A549 (cell line): ENCODE results near the gene RAB23. TPM values are rescaled to one million over a fixed set of nuclear protein-coding genes. Genes with fewer than 3 reads are reported as not detected.

Experiments used
- ATAC-seq, 2 experiments: fragments of 200-7000 bp in 1 of 2; fragments of >200 bp in 1 of 2; cut with Nextera tagmentation in 1 of 2; cut with Tn5 transposase in 1 of 2; 3 replicates each; pipeline versions ENCODE4 v1.8.0 to v1.9.1; 2018 to 2020; ENCODE audit warnings: mild to moderate bottlenecking in 1 of 2, moderate library complexity in 1 of 2
- CTCF ChIA-PET: fragments of 300-600 bp; sonication (Branson Sonifier 250); formaldehyde crosslinking; extraction: SDS; loops from one replicate; lab custom pipeline; 2021; ENCODE audit warnings: antibody characterized with exemption, inconsistent platforms; lab: Yijun Ruan, JAX
- POLR2A ChIA-PET: fragments of 350-600 bp; formaldehyde crosslinking; extraction: SDS; loops from one replicate; lab custom pipeline; 2021; ENCODE audit warnings: antibody characterized with exemption, inconsistent platforms; lab: Yijun Ruan, JAX
- DNase-seq, 2 experiments: peaks; one replicate each; pipeline versions ENCODE4 v3.0.0 to v3.0.0-alpha.2; 2011 to 2016; ENCODE audit warnings: low read depth in 1 of 2, low spot score in 1 of 2
- FAIRE-seq: peaks from 2 replicates; lab custom pipeline; 2011; peaks lifted over from hg19 to GRCh38; lab: Jason Lieb, UNC
- H3K27ac ChIP-seq, 2 experiments: fragments of >200 bp; sonication (Bioruptor Twin); formaldehyde crosslinking; 3 replicates each; pipeline ENCODE4 v1.5.1; 2016 to 2017
- H3K4me1 ChIP-seq: fragments of >200 bp; sonication (Bioruptor Twin); formaldehyde crosslinking; 3 replicates; pipeline ENCODE4 v1.6.1; 2016
- H3K4me2 ChIP-seq: fragments of >200 bp; sonication (Bioruptor Twin); formaldehyde crosslinking; 3 replicates; pipeline ENCODE4 v1.6.1; 2016
- H3K4me3 ChIP-seq: fragments of >200 bp; sonication (Bioruptor Twin); formaldehyde crosslinking; 3 replicates; pipeline ENCODE4 v1.5.1; 2016
- H3K9me3 ChIP-seq: fragments of >200 bp; sonication (Bioruptor Twin); formaldehyde crosslinking; 3 replicates; pipeline ENCODE4 v1.6.1; 2016
- CEBPB ChIP-seq, 2 experiments: fragments of >200 bp in 1 of 2; sonication (Bioruptor Twin) in 1 of 2; formaldehyde crosslinking in 1 of 2; IDR thresholded peaks; 2 replicates each; pipeline ENCODE4 v1.6.1; 2012 to 2016
- CHD2 ChIP-seq: fragments of 150-350 bp; IDR thresholded peaks from 2 replicates; pipeline ENCODE4 v1.6.1; 2014; ENCODE audit warnings: low read length; ENCODE audit not compliant: partially characterized antibody
- FOSL2 ChIP-seq, 2 experiments: fragments of 450-650 bp in 1 of 2; fragments of >200 bp in 1 of 2; sonication (Bioruptor Twin) in 1 of 2; formaldehyde crosslinking; IDR thresholded peaks; 2 replicates each; pipeline versions ENCODE4 v1.5.0 to v1.6.1; 2016 to 2020; ENCODE audit warnings: mild to moderate bottlenecking in 1 of 2, moderate library complexity in 1 of 2
- FOXS1 ChIP-seq: fragments of 250-450 bp; sonication (Bioruptor Pico); IDR thresholded peaks from 2 replicates; pipeline ENCODE4 v1.5.0; 2020; ENCODE audit warnings: mild to moderate bottlenecking, moderate library complexity
- GATA3 ChIP-seq: IDR thresholded peaks from 2 replicates; pipeline ENCODE4 v1.6.1; 2012; ENCODE audit warnings: borderline replicate concordance
- HOXB13 ChIP-seq: fragments of 250-450 bp; sonication (Bioruptor Pico); IDR thresholded peaks from 2 replicates; pipeline ENCODE4 v1.5.0; 2020; ENCODE audit warnings: low read depth, mild to moderate bottlenecking, moderate library complexity
- JUN ChIP-seq, 2 experiments: fragments of >200 bp; sonication (Bioruptor Twin); formaldehyde crosslinking; IDR thresholded peaks; 2 replicates in 1 of 2; 3 replicates in 1 of 2; pipeline ENCODE4 v1.6.1; 2016 to 2017
- JUNB ChIP-seq: fragments of >200 bp; sonication (Bioruptor Twin); formaldehyde crosslinking; IDR thresholded peaks from 2 replicates; pipeline ENCODE4 v1.6.1; 2016
- MYC ChIP-seq: IDR thresholded peaks from 2 replicates; pipeline ENCODE4 v1.6.1; 2012; ENCODE audit warnings: mild to moderate bottlenecking, inconsistent platforms, low read length, improper control_type of control experiment, borderline replicate concordance
- NFE2L2 ChIP-seq: fragments of 150-350 bp; conservative IDR thresholded peaks from 2 replicates; pipeline ENCODE4 v1.6.1; 2014; ENCODE audit warnings: low read length
- POLR2AphosphoS2 ChIP-seq: conservative IDR thresholded peaks from 2 replicates; pipeline ENCODE4 v1.6.1; 2012; ENCODE audit warnings: low read length, improper control_type of control experiment, inconsistent platforms
- RCOR1 ChIP-seq: fragments of 150-350 bp; IDR thresholded peaks from 2 replicates; pipeline ENCODE4 v1.6.1; 2014; ENCODE audit warnings: antibody characterized with exemption, low read length, low read depth
- RFX5 ChIP-seq: fragments of 450-650 bp; IDR thresholded peaks from 2 replicates; pipeline ENCODE4 v1.7.1; 2014; ENCODE audit warnings: antibody characterized with exemption, mild to moderate bottlenecking, moderate library complexity
- SMC3 ChIP-seq: fragments of >200 bp; sonication (Bioruptor Twin); formaldehyde crosslinking; IDR thresholded peaks from 3 replicates; pipeline ENCODE4 v1.6.1; 2018; ENCODE audit warnings: inconsistent platforms
- TFCP2L1 ChIP-seq: fragments of 250-450 bp; sonication (Bioruptor Pico); IDR thresholded peaks from 2 replicates; pipeline ENCODE4 v1.5.0; 2021; ENCODE audit warnings: mild to moderate bottlenecking
- TP53 ChIP-seq: fragments of 250-450 bp; sonication (Bioruptor Pico); IDR thresholded peaks from 2 replicates; pipeline ENCODE4 v1.5.0; 2021; ENCODE audit warnings: mild to moderate bottlenecking, moderate library complexity
- ZNF302 ChIP-seq: fragments of 250-450 bp; sonication (Bioruptor Pico); IDR thresholded peaks from 2 replicates; pipeline ENCODE4 v1.9.0; 2021; ENCODE audit warnings: inconsistent platforms, mild to moderate bottlenecking, moderate library complexity
- ZSCAN20 ChIP-seq: fragments of 250-450 bp; sonication (Bioruptor Pico); IDR thresholded peaks from 2 replicates; pipeline ENCODE4 v1.8.0; 2022; ENCODE audit warnings: mild to moderate bottlenecking, moderate library complexity
- WGBS: methylation state at CpG from one replicate; pipeline ENCODE4 v1.1.6; 2017; ENCODE audit errors: missing lambda C conversion rate; 5-methylcytosine and 5-hydroxymethylcytosine counted together
- polyA plus RNA-seq, 4 experiments: library from polyadenylated mRNA; depleted of rRNA in 3 of 4; stranded (reverse); fragments of >200 nt; fragmentation: RNase III in 1 of 4; extraction: RNeasy Plus Mini Kit Qiagen cat#74134 plus additional on column Dnase treatment in 1 of 4; gene quantifications; 2 replicates in 3 of 4; 3 replicates in 1 of 4; pipeline ENCODE4 v1.2.3, GENCODE V29; 2011 to 2017
- TF ChIP-seq, protein P1 (sequence below): IDR thresholded peaks from 2 replicates; pipeline ENCODE4 v1.6.1; 2012; ENCODE audit warnings: low read depth, borderline replicate concordance
- TF ChIP-seq, protein P2 (sequence below): fragments of 450-650 bp; IDR thresholded peaks from 2 replicates; pipeline ENCODE4 v1.6.1; 2014; ENCODE audit warnings: antibody characterized with exemption
- TF ChIP-seq, protein P3 (sequence below): IDR thresholded peaks from 2 replicates; pipeline ENCODE4 v1.6.1; 2012
- TF ChIP-seq, protein P4 (sequence below): fragments of 250-450 bp; sonication (Bioruptor Pico); IDR thresholded peaks from 2 replicates; pipeline ENCODE4 v1.5.0; 2020; ENCODE audit warnings: low read depth, mild to moderate bottlenecking, moderate library complexity

RAB23 gene
- polyA plus RNA-seq, 2 of the 4 experiments (the other 2 are of a cell fraction) = 8.6 to 21.5 TPM

GRCh38 chr6:57207872-57208271 is 14.2 kb downstream of the RAB23 start:
- H3K4me1 ChIP-seq = peaks cover 12% of the 10 kb centered on the region; the same call in 2 of the 3 replicates
- H3K9me3 ChIP-seq = no peaks in the 10 kb centered on the region
- WGBS = 91% methylated on average over 4 of the region's 4 CpGs
- no peak for TF ChIP-seq CHD2
- no peak for TF ChIP-seq FOXS1 (CRISPR knock-in tag)
- TF ChIP-seq, protein P1, sequence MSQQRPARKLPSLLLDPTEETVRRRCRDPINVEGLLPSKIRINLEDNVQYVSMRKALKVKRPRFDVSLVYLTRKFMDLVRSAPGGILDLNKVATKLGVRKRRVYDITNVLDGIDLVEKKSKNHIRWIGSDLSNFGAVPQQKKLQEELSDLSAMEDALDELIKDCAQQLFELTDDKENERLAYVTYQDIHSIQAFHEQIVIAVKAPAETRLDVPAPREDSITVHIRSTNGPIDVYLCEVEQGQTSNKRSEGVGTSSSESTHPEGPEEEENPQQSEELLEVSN = no peak
- no peak for TF ChIP-seq TP53 (CRISPR knock-in tag)
- TF ChIP-seq GATA3 = no peak
- TF ChIP-seq, protein P2, sequence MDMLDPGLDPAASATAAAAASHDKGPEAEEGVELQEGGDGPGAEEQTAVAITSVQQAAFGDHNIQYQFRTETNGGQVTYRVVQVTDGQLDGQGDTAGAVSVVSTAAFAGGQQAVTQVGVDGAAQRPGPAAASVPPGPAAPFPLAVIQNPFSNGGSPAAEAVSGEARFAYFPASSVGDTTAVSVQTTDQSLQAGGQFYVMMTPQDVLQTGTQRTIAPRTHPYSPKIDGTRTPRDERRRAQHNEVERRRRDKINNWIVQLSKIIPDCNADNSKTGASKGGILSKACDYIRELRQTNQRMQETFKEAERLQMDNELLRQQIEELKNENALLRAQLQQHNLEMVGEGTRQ = no peak
- no peak for TF ChIP-seq ZSCAN20 (CRISPR knock-in tag)
- no peak for TF ChIP-seq CEBPB (IDR thresholded peaks at IDR 0.05)
- no peak for TF ChIP-seq RFX5
- no peak for TF ChIP-seq MYC
- no peak for TF ChIP-seq TFCP2L1 (CRISPR knock-in tag)
- no peak for TF ChIP-seq NFE2L2
- TF ChIP-seq, protein P3, sequence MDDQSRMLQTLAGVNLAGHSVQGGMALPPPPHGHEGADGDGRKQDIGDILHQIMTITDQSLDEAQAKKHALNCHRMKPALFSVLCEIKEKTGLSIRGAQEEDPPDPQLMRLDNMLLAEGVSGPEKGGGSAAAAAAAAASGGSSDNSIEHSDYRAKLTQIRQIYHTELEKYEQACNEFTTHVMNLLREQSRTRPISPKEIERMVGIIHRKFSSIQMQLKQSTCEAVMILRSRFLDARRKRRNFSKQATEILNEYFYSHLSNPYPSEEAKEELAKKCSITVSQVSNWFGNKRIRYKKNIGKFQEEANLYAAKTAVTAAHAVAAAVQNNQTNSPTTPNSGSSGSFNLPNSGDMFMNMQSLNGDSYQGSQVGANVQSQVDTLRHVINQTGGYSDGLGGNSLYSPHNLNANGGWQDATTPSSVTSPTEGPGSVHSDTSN = no peak
- TF ChIP-seq, all 56 proteins: peak for 0
- H3K4me3 ChIP-seq = no peak overlapping the region
- POLR2A ChIA-PET = no interaction called here
- ATAC-seq (no peak), DNase-seq (no peak), FAIRE-seq (no peak)
- no peak overlapping the region for H3K27ac ChIP-seq
- H3K4me2 ChIP-seq = 0 out of 3 replicates have a peak overlapping the region, but pooled peaks have one; percentile 28
- CTCF ChIA-PET = interaction anchor here (1.2 kb wide), 1 partner anchor 18 kb away, joined by 3 read pairs; no protein-coding TSS in a partner anchor

DNA sequence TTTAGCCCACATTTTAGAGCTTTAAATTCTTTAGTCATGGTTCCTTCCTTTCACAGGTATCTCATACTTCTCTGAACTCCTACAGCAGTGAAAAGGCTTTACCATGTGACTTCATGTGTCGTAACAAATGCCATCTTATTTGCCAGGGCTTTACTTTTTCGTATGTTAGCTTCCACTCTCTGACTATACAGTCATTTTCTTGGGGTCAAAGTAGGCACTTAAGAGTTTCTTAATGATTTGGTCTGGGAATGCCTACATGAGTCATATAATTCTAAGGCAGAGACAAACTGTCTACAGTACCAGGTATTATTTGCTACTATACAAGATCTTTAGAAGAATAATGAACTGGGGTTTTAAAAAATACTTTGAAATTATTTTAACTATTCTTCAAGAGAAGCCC is 15.0 kb downstream of the RAB23 start:
- FAIRE-seq (no peak), DNase-seq (peak in 1 of 2 experiments; percentile 18), ATAC-seq (peak in 1 of 2 experiments; percentile 20; a peak in 2 of 6 replicates)
- Histone ChIP-seq H3K4me2 (peak overlapping the region; percentile 28; the same call in 1 of the 3 replicates), H3K27ac (no peak overlapping the region), H3K9me3 (no peaks in the 10 kb centered on the region), H3K4me1 (peaks cover 12% of the 10 kb centered on the region; the same call in 2 of the 3 replicates), H3K4me3 (no peak overlapping the region)
- 66% methylated on average over 2 of the region's 2 CpGs for WGBS
- POLR2A ChIA-PET = no interaction called here
- CTCF ChIA-PET = interaction anchor here (1.2 kb wide), 1 partner anchor 17 kb away, joined by 3 read pairs; no protein-coding TSS in a partner anchor
- TF ChIP-seq SMC3 = no peak
- TF ChIP-seq RCOR1 = no peak
- TF ChIP-seq FOSL2 (IDR thresholded peaks at IDR 0.05) = no peak
- TF ChIP-seq FOSL2 (CRISPR knock-in tag; IDR thresholded peaks at IDR 0.05) = no peak
- TF ChIP-seq JUNB = no peak
- TF ChIP-seq TFCP2L1 (CRISPR knock-in tag) = no peak
- TF ChIP-seq, protein P4, sequence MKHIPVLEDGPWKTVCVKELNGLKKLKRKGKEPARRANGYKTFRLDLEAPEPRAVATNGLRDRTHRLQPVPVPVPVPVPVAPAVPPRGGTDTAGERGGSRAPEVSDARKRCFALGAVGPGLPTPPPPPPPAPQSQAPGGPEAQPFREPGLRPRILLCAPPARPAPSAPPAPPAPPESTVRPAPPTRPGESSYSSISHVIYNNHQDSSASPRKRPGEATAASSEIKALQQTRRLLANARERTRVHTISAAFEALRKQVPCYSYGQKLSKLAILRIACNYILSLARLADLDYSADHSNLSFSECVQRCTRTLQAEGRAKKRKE (CRISPR knock-in tag) = no peak
- TF ChIP-seq CHD2 = no peak
- no peak for TF ChIP-seq ZNF302
- TF ChIP-seq JUN (IDR thresholded peaks at IDR 0.05) = no peak
- TF ChIP-seq TP53 (CRISPR knock-in tag) = no peak
- TF ChIP-seq HOXB13 = no peak
- TF ChIP-seq FOXS1 (CRISPR knock-in tag) = no peak
- no peak for TF ChIP-seq POLR2AphosphoS2
